GM23338 (cell line): ENCODE data around the gene KDM4B. TPM values are rescaled to one million over a fixed set of nuclear protein-coding genes. Genes with fewer than 3 reads are reported as not detected.

Source experiments
- ATAC-seq: fragments of 200-7000 bp; cut with Tn5 transposase; 3 replicates; pipeline ENCODE4 v1.9.1; 2020
- DNase-seq: peaks from one replicate; pipeline ENCODE4 v3.0.0-alpha.2; 2015; ENCODE audit warnings: low spot score
- H2AFZ ChIP-seq: fragments of 200-600 bp; sonication (generic); 2 replicates; pipeline ENCODE4 v1.8.0; 2016; ENCODE audit warnings: antibody characterized with exemption, mild to moderate bottlenecking, moderate library complexity
- H3F3A ChIP-seq: fragments of 200-600 bp; sonication (generic); replicated peaks from 2 replicates; pipeline ENCODE4 v1.8.0; 2017; ENCODE audit warnings: antibody characterized with exemption, mixed run types, low read depth
- H3K27ac ChIP-seq: fragments of 200-600 bp; sonication (generic); 2 replicates; pipeline ENCODE4 v1.6.1; 2016; ENCODE audit warnings: low read depth
- H3K27me3 ChIP-seq: fragments of 200-600 bp; sonication (generic); 2 replicates; pipeline ENCODE4 v1.8.0; 2016; ENCODE audit warnings: mild to moderate bottlenecking, mixed run types, moderate library complexity; ENCODE audit not compliant: insufficient read depth
- H3K36me3 ChIP-seq: fragments of 200-600 bp; sonication (generic); 2 replicates; pipeline ENCODE4 v1.8.0; 2016; ENCODE audit warnings: mild to moderate bottlenecking; ENCODE audit not compliant: insufficient read depth
- H3K4me1 ChIP-seq: fragments of 200-600 bp; sonication (generic); 2 replicates; pipeline ENCODE4 v1.8.0; 2016; ENCODE audit warnings: mild to moderate bottlenecking, moderate library complexity; ENCODE audit not compliant: insufficient read depth
- H3K4me2 ChIP-seq: fragments of 200-600 bp; sonication (generic); 2 replicates; pipeline ENCODE4 v1.7.1; 2017; ENCODE audit warnings: mixed run types
- H3K4me3 ChIP-seq: fragments of 200-600 bp; sonication (generic); 2 replicates; pipeline ENCODE4 v1.6.1; 2016; ENCODE audit warnings: mixed run types
- H3K79me2 ChIP-seq: fragments of 200-600 bp; sonication (generic); replicated peaks from 2 replicates; pipeline ENCODE4 v1.8.0; 2017; ENCODE audit warnings: mild to moderate bottlenecking; ENCODE audit not compliant: insufficient read depth
- H3K9me2 ChIP-seq: fragments of 200-600 bp; sonication (generic); 2 replicates; pipeline ENCODE4 v1.8.0; 2017; ENCODE audit not compliant: insufficient read depth
- H4K20me1 ChIP-seq: fragments of 200-600 bp; sonication (generic); replicated peaks from 2 replicates; pipeline ENCODE4 v1.8.0; 2017; ENCODE audit warnings: mild to moderate bottlenecking; ENCODE audit not compliant: insufficient read depth
- H3K27ac Mint-ChIP-seq: 2 replicates; pipeline ENCODE4 v1.8.0; 2020; ENCODE audit warnings: inconsistent platforms, mild to moderate bottlenecking, moderate library complexity, mixed read lengths
- H3K27me3 Mint-ChIP-seq: 3 replicates; pipeline ENCODE4 v1.8.0; 2022; ENCODE audit warnings: low read depth, mild to moderate bottlenecking, moderate library complexity, mixed read lengths, inconsistent platforms; ENCODE audit not compliant: insufficient read depth, poor library complexity
- H3K36me3 Mint-ChIP-seq: 3 replicates; pipeline ENCODE4 v1.8.0; 2021; ENCODE audit warnings: low read depth, mild to moderate bottlenecking, inconsistent platforms, moderate library complexity, mixed read lengths
- H3K4me1 Mint-ChIP-seq: 3 replicates; pipeline ENCODE4 v1.8.0; 2020; ENCODE audit warnings: mild to moderate bottlenecking, inconsistent platforms, mixed read lengths
- H3K4me3 Mint-ChIP-seq: 3 replicates; pipeline ENCODE4 v1.8.0; 2021; ENCODE audit warnings: moderate library complexity, mild to moderate bottlenecking, inconsistent platforms, mixed read lengths
- H3K9me3 Mint-ChIP-seq: 3 replicates; pipeline ENCODE4 v1.8.0; 2020; ENCODE audit warnings: moderate library complexity, mild to moderate bottlenecking, inconsistent platforms, mixed read lengths
- CREB1 ChIP-seq: fragments of 250-450 bp; sonication (Bioruptor Pico); IDR thresholded peaks from 2 replicates; pipeline ENCODE4 v1.5.0; 2020; ENCODE audit warnings: low read depth, mild to moderate bottlenecking, moderate library complexity
- CTCF ChIP-seq, 2 experiments: fragments of 200-600 bp in 1 of 2; sonication (generic) in 1 of 2; conservative IDR thresholded peaks; 2 replicates each; pipeline versions ENCODE4 v1.5.1 to v1.6.1; 2016 to 2017; ENCODE audit warnings: antibody characterized with exemption in 2 of 2, low read depth in 2 of 2, mild to moderate bottlenecking in 2 of 2, moderate library complexity in 1 of 2
- ETS1 ChIP-seq: IDR thresholded peaks from 2 replicates; pipeline ENCODE4 v1.6.1; 2016; ENCODE audit warnings: antibody characterized with exemption
- EZH2 ChIP-seq: fragments of 200-600 bp; sonication (generic); IDR thresholded peaks from one replicate; pipeline ENCODE4 v1.8.0; 2017; ENCODE audit warnings: antibody characterized with exemption, mild to moderate bottlenecking, low read depth; ENCODE audit not compliant: unreplicated experiment
- EZH2phosphoT487 ChIP-seq: fragments of 200-600 bp; sonication (generic); IDR thresholded peaks from one replicate; pipeline ENCODE4 v1.8.1; 2018; ENCODE audit warnings: antibody characterized with exemption; ENCODE audit not compliant: unreplicated experiment
- JUNB ChIP-seq: IDR thresholded peaks from one replicate; pipeline ENCODE4 v1.6.1; 2016; ENCODE audit warnings: antibody characterized with exemption; ENCODE audit not compliant: unreplicated experiment
- NANOG ChIP-seq: IDR thresholded peaks from 2 replicates; pipeline ENCODE4 v1.6.1; 2016; ENCODE audit warnings: antibody characterized with exemption, borderline replicate concordance
- POLR2AphosphoS5 ChIP-seq: IDR thresholded peaks from 2 replicates; pipeline ENCODE4 v1.6.1; 2016; ENCODE audit warnings: antibody characterized with exemption, low read depth
- REST ChIP-seq: IDR thresholded peaks from one replicate; pipeline ENCODE4 v1.6.1; 2018; ENCODE audit warnings: antibody characterized with exemption; ENCODE audit not compliant: unreplicated experiment
- STAT1 ChIP-seq: IDR thresholded peaks from one replicate; pipeline ENCODE4 v1.6.1; 2016; ENCODE audit warnings: antibody characterized with exemption; ENCODE audit not compliant: unreplicated experiment
- ZNF114 ChIP-seq: fragments of 250-450 bp; sonication (Bioruptor Pico); IDR thresholded peaks from 2 replicates; pipeline ENCODE4 v1.5.0; 2020; ENCODE audit warnings: mild to moderate bottlenecking, moderate library complexity
- ZNF331 ChIP-seq: fragments of 250-450 bp; sonication (Bioruptor Pico); IDR thresholded peaks from 2 replicates; pipeline ENCODE4 v1.5.0; 2020; ENCODE audit warnings: low read depth, mild to moderate bottlenecking, moderate library complexity
- ZNF462 ChIP-seq: fragments of 250-450 bp; sonication (Bioruptor Pico); IDR thresholded peaks from 2 replicates; pipeline ENCODE4 v1.5.0; 2020; ENCODE audit warnings: mild to moderate bottlenecking, moderate library complexity
- polyA plus RNA-seq: library from polyadenylated mRNA; unstranded; fragments of >200 nt; fragmentation: Nextera tagmentation; extraction: Ambion mirVana; gene quantifications from 2 replicates; pipeline ENCODE4 v1.2.1, GENCODE V29; 2016
- total RNA-seq: library from RNA; depleted of rRNA; stranded (reverse); fragments of >200 nt; shearing (Covaris generic); gene quantifications from 2 replicates; pipeline ENCODE4 v1.2.3, GENCODE V29; 2014

KDM4B gene
- total and polyA plus RNA-seq, 2 experiments from 2014 or later = 9.1 to 27.6 TPM

GRCh38 chr19:5078666-5079065 lies 109.8 kb downstream of the KDM4B start:
- Histone ChIP-seq H3K36me3 (no peaks in the 10 kb centered on the region), H3K9me2 (no peaks in the 10 kb centered on the region), H4K20me1 (peaks cover 8% of the 10 kb centered on the region; the same call in 1 of the 2 replicates), H3K4me3 (no peak overlapping the region), H3K79me2 (no peaks in the 10 kb centered on the region), H3K27me3 (no peaks in the 10 kb centered on the region), H3K27ac (no peak overlapping the region), H2AFZ (no peak overlapping the region), H3K4me1 (peaks cover 10% of the 10 kb centered on the region), H3K4me2 (no peak overlapping the region), H3F3A (peaks cover 9% of the 10 kb centered on the region; the same call in 1 of the 2 replicates)
- ATAC-seq (no peak), DNase-seq (no peak)
- Mint-ChIP-seq H3K4me1 (peaks cover 15% of the 10 kb centered on the region), H3K27me3 (peaks cover 9% of the 10 kb centered on the region), H3K27ac (peak overlapping the region; percentile 62; the same call in 1 of the 2 replicates), H3K9me3 (no peaks in the 10 kb centered on the region), H3K36me3 (peaks cover 4% of the 10 kb centered on the region; the same call in 1 of the 3 replicates), H3K4me3 (no peak overlapping the region)
- no peak for TF ChIP-seq JUNB
- no peak for TF ChIP-seq CTCF (conservative IDR thresholded peaks at IDR 0.05; ENCODE audit: low read depth in 2 of 2)
- no peak for TF ChIP-seq ZNF462
- TF ChIP-seq EZH2phosphoT487 = no peak
- no peak for TF ChIP-seq REST
- TF ChIP-seq EZH2 = no peak
- TF ChIP-seq ZNF114 (CRISPR knock-in tag) = no peak
- TF ChIP-seq POLR2AphosphoS5 = no peak
- no peak for TF ChIP-seq CREB1 (CRISPR knock-in tag)
- no peak for TF ChIP-seq ZNF331
- TF ChIP-seq ETS1 = no peak
- no peak for TF ChIP-seq NANOG
- no peak for TF ChIP-seq STAT1
